ENCODE results near the gene SERF1B. TPM values are rescaled to one million over a fixed set of nuclear protein-coding genes. Genes with fewer than 3 reads are reported as not detected.
"Not testable (repeated sequence)": the region's sequence is repeated elsewhere in the genome, so short reads cannot be mapped to it uniquely, and the experiment has no call there.

Gene SERF1B
- 10 to 100 TPM; 19.8 to 24.5 (median 22.9) TPM for total RNA-seq

- H3K4me3 Mint-ChIP-seq; H3K36me3 Mint-ChIP-seq (ENCODE audit: insufficient read depth); H3K27me3 Mint-ChIP-seq (ENCODE audit: low read depth); H3K4me1 Mint-ChIP-seq (ENCODE audit: low read depth); H3K9me3 Mint-ChIP-seq; DNase-seq: not testable (repeated sequence)
- peak; percentile 94 to 97 for ATAC-seq
Observed at GRCh38 chr5:70025106-70025844, at the start of gene SERF1B. Gene SERF1B (plus strand): TSS chr5:70025251. CDS start chr5:70025452, 201 bp downstream.

GRCh38 chr5:69991713-69992112, 33.3 kb upstream of the SERF1B start:
- DNase-seq; H3K27me3 Mint-ChIP-seq (ENCODE audit: low read depth); H3K4me3 Mint-ChIP-seq; H3K36me3 Mint-ChIP-seq (ENCODE audit: insufficient read depth); H3K9me3 Mint-ChIP-seq; H3K4me1 Mint-ChIP-seq (ENCODE audit: low read depth); ATAC-seq: not testable (repeated sequence)

- not testable (repeated sequence) for H3K27me3 Mint-ChIP-seq (ENCODE audit: low read depth); DNase-seq; H3K4me1 Mint-ChIP-seq (ENCODE audit: low read depth); H3K4me3 Mint-ChIP-seq; H3K9me3 Mint-ChIP-seq; ATAC-seq; H3K36me3 Mint-ChIP-seq (ENCODE audit: insufficient read depth)
Observed at GRCh38 chr5:69995535-69995934, 29.5 kb upstream of the SERF1B start.

GRCh38 chr5:70020660-70021059, 4.4 kb upstream of the SERF1B start:
- not testable (repeated sequence) for H3K9me3 Mint-ChIP-seq; H3K4me1 Mint-ChIP-seq (ENCODE audit: low read depth); DNase-seq; H3K4me3 Mint-ChIP-seq; H3K27me3 Mint-ChIP-seq (ENCODE audit: low read depth); H3K36me3 Mint-ChIP-seq (ENCODE audit: insufficient read depth); ATAC-seq

- not testable (repeated sequence) for DNase-seq; H3K4me1 Mint-ChIP-seq (ENCODE audit: low read depth); H3K9me3 Mint-ChIP-seq; H3K36me3 Mint-ChIP-seq (ENCODE audit: insufficient read depth); H3K4me3 Mint-ChIP-seq; H3K27me3 Mint-ChIP-seq (ENCODE audit: low read depth)
- ATAC-seq: peak; percentile 13 to 37
Observed at GRCh38 chr5:70025845-70026145, 744 bp downstream of the SERF1B start.

- DNase-seq; H3K9me3 Mint-ChIP-seq; H3K4me1 Mint-ChIP-seq (ENCODE audit: low read depth): not testable (repeated sequence)
Observed at GRCh38 chr5:70031204-70031603, 6.2 kb downstream of the SERF1B start.

DNA sequence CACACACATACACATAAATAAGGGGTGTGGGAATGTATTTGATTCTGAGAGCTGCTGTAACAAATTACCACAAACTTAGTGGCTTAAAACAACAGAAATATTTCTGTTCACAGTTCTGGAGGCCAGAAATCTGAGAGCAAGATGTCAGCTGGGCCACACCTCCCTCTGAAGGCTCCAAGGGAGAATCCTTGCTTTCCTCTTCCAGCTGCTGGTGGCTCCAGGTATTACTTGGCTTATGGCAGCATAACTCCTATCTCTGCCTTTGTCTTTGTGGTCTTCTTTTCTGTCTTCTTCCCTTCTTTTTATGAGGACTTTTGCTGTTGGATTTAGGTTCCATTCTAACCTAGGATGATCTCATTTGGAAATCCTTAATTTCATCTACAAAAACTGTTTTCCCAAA, 16.4 kb downstream of the SERF1B start:
- not testable (repeated sequence) for H3K4me1 Mint-ChIP-seq (ENCODE audit: low read depth); H3K27me3 Mint-ChIP-seq (ENCODE audit: low read depth); ATAC-seq; H3K4me3 Mint-ChIP-seq; H3K36me3 Mint-ChIP-seq (ENCODE audit: insufficient read depth); H3K9me3 Mint-ChIP-seq; DNase-seq

More at GRCh38 chr5:70031204-70031603, 6.2 kb downstream of the SERF1B start:
- H3K27me3 Mint-ChIP-seq (ENCODE audit: low read depth); H3K4me3 Mint-ChIP-seq; H3K36me3 Mint-ChIP-seq (ENCODE audit: insufficient read depth); ATAC-seq: not testable (repeated sequence)

DNA sequence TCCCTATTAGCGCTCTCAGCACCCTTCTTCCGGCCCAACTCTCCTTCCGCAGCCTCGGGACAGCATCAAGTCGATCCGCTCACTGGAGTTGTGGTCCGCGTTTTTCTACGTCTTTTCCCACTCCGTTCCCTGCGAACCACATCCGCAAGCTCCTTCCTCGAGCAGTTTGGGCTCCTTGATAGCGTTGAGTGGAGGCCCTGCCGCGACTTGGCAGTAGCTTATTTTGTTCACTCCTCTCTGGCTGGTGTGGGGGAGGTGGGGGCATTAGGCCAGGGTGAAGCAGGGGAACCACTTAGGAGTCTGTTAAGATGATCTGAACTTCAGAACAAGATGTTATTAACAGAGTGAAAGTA, 24.7 kb downstream of the SERF1B start:
- DNase-seq; H3K27me3 Mint-ChIP-seq (ENCODE audit: low read depth); H3K4me1 Mint-ChIP-seq (ENCODE audit: low read depth); H3K36me3 Mint-ChIP-seq (ENCODE audit: insufficient read depth); H3K4me3 Mint-ChIP-seq; H3K9me3 Mint-ChIP-seq: not testable (repeated sequence)
- ATAC-seq: peak in 1 of 2 donors; percentile 56

GRCh38 chr5:70056289-70056942, 31.4 kb downstream of the SERF1B start:
- H3K4me1 Mint-ChIP-seq (ENCODE audit: low read depth); H3K4me3 Mint-ChIP-seq; H3K9me3 Mint-ChIP-seq; H3K27me3 Mint-ChIP-seq (ENCODE audit: low read depth); DNase-seq; H3K36me3 Mint-ChIP-seq (ENCODE audit: insufficient read depth); ATAC-seq: not testable (repeated sequence)

- DNase-seq; H3K9me3 Mint-ChIP-seq; H3K4me3 Mint-ChIP-seq; H3K36me3 Mint-ChIP-seq (ENCODE audit: insufficient read depth); H3K27me3 Mint-ChIP-seq (ENCODE audit: low read depth); H3K4me1 Mint-ChIP-seq (ENCODE audit: low read depth): not testable (repeated sequence)
- peak in 1 of 2 donors; percentile 41 for ATAC-seq
Observed at GRCh38 chr5:70057140-70057539, 32.1 kb downstream of the SERF1B start.

DNA sequence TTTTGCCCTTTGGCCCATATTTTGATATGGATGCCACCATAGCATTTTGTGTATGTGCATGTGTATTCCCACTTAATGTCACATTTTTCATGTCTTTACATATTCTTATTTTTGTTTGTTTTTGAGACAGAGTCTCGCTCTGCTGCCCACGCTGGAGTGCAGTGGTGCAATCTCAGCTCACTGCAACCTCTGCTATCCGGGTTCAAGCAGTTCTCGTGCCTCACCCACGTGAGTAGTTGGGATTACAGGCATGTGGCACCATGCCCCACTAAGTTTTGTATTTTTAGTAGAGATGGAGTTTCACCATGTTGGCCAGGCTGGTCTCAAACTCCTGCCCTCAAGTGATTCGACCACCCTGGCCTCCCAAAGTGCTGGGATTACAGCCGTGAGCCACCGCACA, 52.6 kb downstream of the SERF1B start:
- H3K4me1 Mint-ChIP-seq (ENCODE audit: low read depth); H3K36me3 Mint-ChIP-seq (ENCODE audit: insufficient read depth); DNase-seq; H3K9me3 Mint-ChIP-seq; H3K27me3 Mint-ChIP-seq (ENCODE audit: low read depth); H3K4me3 Mint-ChIP-seq; ATAC-seq: not testable (repeated sequence)

DNA sequence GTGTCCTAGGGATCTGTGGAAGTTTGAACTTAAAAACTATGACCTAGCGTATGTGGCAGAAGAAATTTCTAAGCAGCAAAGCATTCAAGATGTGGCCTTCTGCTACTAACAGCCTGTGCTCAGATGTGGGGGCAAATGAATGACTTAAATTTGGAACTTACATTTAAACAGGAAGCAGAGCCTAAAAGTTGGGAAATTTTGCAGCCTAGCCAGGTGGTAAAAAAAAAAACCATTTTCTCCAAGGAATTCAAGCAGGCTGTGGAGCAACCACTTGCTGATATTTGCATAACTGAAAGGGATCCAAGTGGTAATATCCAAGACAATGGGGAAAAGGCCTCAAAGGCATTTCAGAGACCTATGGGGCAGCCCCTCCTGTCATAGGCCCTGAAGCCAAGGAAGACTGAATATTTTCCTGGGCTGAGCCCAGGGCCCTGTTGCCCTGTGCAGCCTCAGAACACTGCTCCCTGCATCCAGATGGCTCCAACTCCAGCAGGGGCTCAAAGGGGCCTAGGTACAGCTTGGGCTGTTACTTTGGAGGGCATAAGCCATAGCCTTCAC, 63.9 kb downstream of the SERF1B start:
- not testable (repeated sequence) for H3K9me3 Mint-ChIP-seq; H3K4me3 Mint-ChIP-seq; H3K36me3 Mint-ChIP-seq (ENCODE audit: insufficient read depth); H3K27me3 Mint-ChIP-seq (ENCODE audit: low read depth); DNase-seq; H3K4me1 Mint-ChIP-seq (ENCODE audit: low read depth); ATAC-seq

DNA sequence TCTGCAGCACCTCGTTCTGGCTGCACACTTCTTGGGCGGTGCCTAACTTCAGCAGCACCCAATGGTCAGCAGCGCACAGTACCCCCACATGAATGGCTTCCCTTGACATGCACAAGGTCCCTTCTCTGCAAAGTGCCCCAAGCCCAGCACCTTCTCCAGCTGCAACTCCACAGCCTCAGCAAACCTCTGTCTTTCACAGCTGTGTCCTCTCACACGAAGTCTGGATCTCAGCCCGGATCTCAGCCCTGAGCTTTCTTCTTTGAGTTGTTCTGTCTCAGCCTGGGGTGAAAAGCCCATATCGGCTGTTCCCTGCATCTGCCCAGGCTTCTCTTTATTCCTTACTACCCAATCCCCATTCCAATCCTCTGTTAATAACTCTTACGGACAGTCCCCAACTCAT, 66.7 kb downstream of the SERF1B start:
- H3K4me1 Mint-ChIP-seq (ENCODE audit: low read depth); H3K36me3 Mint-ChIP-seq (ENCODE audit: insufficient read depth); DNase-seq; H3K9me3 Mint-ChIP-seq; ATAC-seq; H3K4me3 Mint-ChIP-seq; H3K27me3 Mint-ChIP-seq (ENCODE audit: low read depth): not testable (repeated sequence)
